HG03135 (cell line): ENCODE results near the gene ERRFI1.

Source experiments
- ATAC-seq: cut with Tn5 transposase; IDR thresholded peaks from one replicate; pipeline ENCODE4 v1.9.1; 2021; ENCODE audit warnings: mild to moderate bottlenecking, moderate library complexity; ENCODE audit not compliant: unreplicated experiment

ERRFI1 gene

GRCh38 chr1:8020032-8020431 lies 6.1 kb downstream of the ERRFI1 start:
- no peak for ATAC-seq

- no peak for ATAC-seq
These were observed 6.9 kb downstream of the ERRFI1 start for GRCh38 chr1:8019229-8019620.

GRCh38 chr1:8018492-8019228 lies 7.4 kb downstream of the ERRFI1 start:
- ATAC-seq = no peak

- ATAC-seq = no peak
These were observed 8.5 kb downstream of the ERRFI1 start for GRCh38 chr1:8017495-8018197.

GRCh38 chr1:8016895-8017241 lies 9.2 kb downstream of the ERRFI1 start:
- ATAC-seq = no peak

GRCh38 chr1:8016210-8016894 lies 9.8 kb downstream of the ERRFI1 start:
- no peak for ATAC-seq

GRCh38 chr1:8015809-8016165 lies 10.3 kb downstream of the ERRFI1 start:
- ATAC-seq = no peak

- ATAC-seq = no peak
These were observed 10.9 kb downstream of the ERRFI1 start for GRCh38 chr1:8015036-8015808.

GRCh38 chr1:8014381-8014988 lies 11.6 kb downstream of the ERRFI1 start:
- no peak for ATAC-seq

GRCh38 chr1:8013800-8014199 lies 12.3 kb downstream of the ERRFI1 start:
- no peak for ATAC-seq

GRCh38 chr1:8013399-8013798 lies 12.7 kb downstream of the ERRFI1 start:
- no peak for ATAC-seq

GRCh38 chr1:8012955-8013354 lies 13.2 kb downstream of the ERRFI1 start:
- ATAC-seq = no peak

GRCh38 chr1:8011923-8012858 lies 13.9 kb downstream of the ERRFI1 start:
- ATAC-seq = no peak

- ATAC-seq = no peak
These were observed 15.1 kb downstream of the ERRFI1 start for GRCh38 chr1:8011016-8011415.

GRCh38 chr1:8010080-8010664 lies 15.9 kb downstream of the ERRFI1 start:
- no peak for ATAC-seq

GRCh38 chr1:8009043-8010002 lies 16.8 kb downstream of the ERRFI1 start:
- ATAC-seq = no peak

- ATAC-seq = no peak
These were observed 19.8 kb downstream of the ERRFI1 start for GRCh38 chr1:8006037-8006963.
